Measurements from ENCODE around the gene CXCL14. TPM values are rescaled to one million over a fixed set of nuclear protein-coding genes. Genes with fewer than 3 reads are reported as not detected.

CXCL14 gene
- total RNA-seq, 1 experiment from 2014 or later: not detected

DNA sequence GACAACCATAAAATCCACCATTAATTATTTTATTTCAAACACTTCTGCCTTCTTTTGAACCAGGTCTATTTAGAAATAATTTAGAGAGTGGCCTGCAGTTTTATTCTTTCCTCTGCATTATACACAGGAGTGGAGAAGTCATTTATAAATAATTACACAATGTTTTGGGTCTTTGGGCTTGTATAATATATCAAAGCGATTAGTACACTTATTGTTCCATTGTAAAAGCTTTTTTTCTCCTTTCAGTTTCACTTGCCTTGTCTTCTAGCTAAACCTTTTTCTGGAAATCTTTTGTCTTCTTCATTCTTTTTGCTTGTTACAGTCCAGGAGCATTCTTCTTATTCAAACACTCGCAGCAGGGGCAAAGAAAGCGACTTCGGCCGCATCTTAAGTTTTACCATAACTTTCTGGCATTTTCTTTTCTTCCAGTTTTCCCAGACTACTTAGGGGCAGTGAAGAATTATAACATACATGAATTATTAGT is 35.7 kb downstream of the CXCL14 start:
- Histone ChIP-seq H3K27me3 (ENCODE audit: control insufficient read depth, insufficient read depth, low read length) (peaks cover 26% of the 10 kb centered on the region), H3K36me3 (ENCODE audit: control insufficient read depth, insufficient read depth, low read length) (no peaks in the 10 kb centered on the region), H3K4me1 (ENCODE audit: control insufficient read depth, insufficient read depth, low read length) (no peaks in the 10 kb centered on the region; the same call in 1 of the 2 replicates), H3K9me3 (ENCODE audit: control insufficient read depth, insufficient read depth, low read depth, low read length) (no peaks in the 10 kb centered on the region), H3K27ac (ENCODE audit: low read length) (no peak overlapping the region), H3K4me3 (ENCODE audit: low read depth in 2 of 2, low read length in 2 of 2) (peak overlapping the region; percentile 27 to 38; a peak in 3 of 4 replicates)
- in situ Hi-C loops (cut with HindIII; ENCODE audit: low pct_unique_long_range_greater_than_20kb, low sequenced_read_pairs) (no loop called here), intact Hi-C loops (cut with micrococcal nuclease; ENCODE audit: unreplicated experiment) (no loop called here)
- ATAC-seq (no peak), DNase-seq (ENCODE audit: low read depth, low spot score) (no peak)
- POLR2A ChIA-PET: no interaction called here
- no peak for TF ChIP-seq TCF7L2 (IDR thresholded peaks at IDR 0.05; ENCODE audit: low read depth, low read length)
- no peak for TF ChIP-seq POLR2AphosphoS5 (IDR thresholded peaks at IDR 0.05; ENCODE audit: low read depth, low read length)
- TF ChIP-seq, protein P1, sequence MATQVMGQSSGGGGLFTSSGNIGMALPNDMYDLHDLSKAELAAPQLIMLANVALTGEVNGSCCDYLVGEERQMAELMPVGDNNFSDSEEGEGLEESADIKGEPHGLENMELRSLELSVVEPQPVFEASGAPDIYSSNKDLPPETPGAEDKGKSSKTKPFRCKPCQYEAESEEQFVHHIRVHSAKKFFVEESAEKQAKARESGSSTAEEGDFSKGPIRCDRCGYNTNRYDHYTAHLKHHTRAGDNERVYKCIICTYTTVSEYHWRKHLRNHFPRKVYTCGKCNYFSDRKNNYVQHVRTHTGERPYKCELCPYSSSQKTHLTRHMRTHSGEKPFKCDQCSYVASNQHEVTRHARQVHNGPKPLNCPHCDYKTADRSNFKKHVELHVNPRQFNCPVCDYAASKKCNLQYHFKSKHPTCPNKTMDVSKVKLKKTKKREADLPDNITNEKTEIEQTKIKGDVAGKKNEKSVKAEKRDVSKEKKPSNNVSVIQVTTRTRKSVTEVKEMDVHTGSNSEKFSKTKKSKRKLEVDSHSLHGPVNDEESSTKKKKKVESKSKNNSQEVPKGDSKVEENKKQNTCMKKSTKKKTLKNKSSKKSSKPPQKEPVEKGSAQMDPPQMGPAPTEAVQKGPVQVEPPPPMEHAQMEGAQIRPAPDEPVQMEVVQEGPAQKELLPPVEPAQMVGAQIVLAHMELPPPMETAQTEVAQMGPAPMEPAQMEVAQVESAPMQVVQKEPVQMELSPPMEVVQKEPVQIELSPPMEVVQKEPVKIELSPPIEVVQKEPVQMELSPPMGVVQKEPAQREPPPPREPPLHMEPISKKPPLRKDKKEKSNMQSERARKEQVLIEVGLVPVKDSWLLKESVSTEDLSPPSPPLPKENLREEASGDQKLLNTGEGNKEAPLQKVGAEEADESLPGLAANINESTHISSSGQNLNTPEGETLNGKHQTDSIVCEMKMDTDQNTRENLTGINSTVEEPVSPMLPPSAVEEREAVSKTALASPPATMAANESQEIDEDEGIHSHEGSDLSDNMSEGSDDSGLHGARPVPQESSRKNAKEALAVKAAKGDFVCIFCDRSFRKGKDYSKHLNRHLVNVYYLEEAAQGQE (IDR thresholded peaks at IDR 0.05; ENCODE audit: insufficient read depth in 1 of 2, low read depth in 2 of 2, low read length in 1 of 2): no peak
- no peak for TF ChIP-seq SIN3A (IDR thresholded peaks at IDR 0.05; ENCODE audit: borderline replicate concordance, insufficient read depth, low read depth, low read length)
- TF ChIP-seq, protein P2, sequence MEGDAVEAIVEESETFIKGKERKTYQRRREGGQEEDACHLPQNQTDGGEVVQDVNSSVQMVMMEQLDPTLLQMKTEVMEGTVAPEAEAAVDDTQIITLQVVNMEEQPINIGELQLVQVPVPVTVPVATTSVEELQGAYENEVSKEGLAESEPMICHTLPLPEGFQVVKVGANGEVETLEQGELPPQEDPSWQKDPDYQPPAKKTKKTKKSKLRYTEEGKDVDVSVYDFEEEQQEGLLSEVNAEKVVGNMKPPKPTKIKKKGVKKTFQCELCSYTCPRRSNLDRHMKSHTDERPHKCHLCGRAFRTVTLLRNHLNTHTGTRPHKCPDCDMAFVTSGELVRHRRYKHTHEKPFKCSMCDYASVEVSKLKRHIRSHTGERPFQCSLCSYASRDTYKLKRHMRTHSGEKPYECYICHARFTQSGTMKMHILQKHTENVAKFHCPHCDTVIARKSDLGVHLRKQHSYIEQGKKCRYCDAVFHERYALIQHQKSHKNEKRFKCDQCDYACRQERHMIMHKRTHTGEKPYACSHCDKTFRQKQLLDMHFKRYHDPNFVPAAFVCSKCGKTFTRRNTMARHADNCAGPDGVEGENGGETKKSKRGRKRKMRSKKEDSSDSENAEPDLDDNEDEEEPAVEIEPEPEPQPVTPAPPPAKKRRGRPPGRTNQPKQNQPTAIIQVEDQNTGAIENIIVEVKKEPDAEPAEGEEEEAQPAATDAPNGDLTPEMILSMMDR (IDR thresholded peaks at IDR 0.05): no peak
- BruUV-seq (replicated peaks): no TSS peak
- CTCF ChIA-PET: no interaction called here

DNA sequence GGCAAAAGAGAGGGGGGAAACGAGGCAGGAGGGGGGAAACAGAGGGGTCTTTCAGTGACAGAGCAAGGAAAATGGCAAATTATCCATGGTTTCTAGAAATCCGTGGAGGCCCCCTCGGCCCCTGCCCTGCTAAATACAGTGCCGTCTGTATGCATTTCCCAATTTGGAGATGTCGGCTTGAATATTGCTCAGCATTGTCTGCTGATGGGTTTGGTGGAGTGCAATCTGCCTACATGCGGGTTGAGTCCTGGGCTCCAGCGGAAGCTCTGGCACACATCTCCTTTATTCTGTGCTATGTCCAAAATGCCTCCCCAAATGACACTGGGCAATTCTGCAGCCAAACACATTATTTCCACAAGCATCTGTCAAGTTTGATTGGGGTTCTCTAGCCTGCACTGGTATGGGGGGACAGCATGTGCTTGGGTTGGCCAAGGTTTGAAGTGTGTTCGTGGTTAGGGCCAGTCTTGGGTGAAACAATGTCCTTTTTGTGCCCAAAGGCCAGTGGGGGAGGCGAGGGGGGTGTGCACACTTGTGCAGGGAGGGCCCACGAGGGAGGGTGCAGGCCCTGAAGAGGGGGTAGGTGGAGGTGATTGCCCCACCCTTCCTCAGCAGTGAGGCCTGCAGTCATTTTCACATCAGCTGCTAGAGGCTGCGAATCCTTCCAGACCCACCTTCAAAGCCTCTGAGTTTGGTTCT is 36.8 kb downstream of the CXCL14 start:
- no peak overlapping the region for H3K27ac ChIP-seq (ENCODE audit: low read length)
- peaks cover 30% of the 10 kb centered on the region for H3K27me3 ChIP-seq (ENCODE audit: control insufficient read depth, insufficient read depth, low read length)
- no TSS peak for BruUV-seq (replicated peaks)
- ATAC-seq (no peak), DNase-seq (ENCODE audit: low read depth, low spot score) (no peak)
- intact Hi-C loops (cut with micrococcal nuclease; ENCODE audit: unreplicated experiment): no loop called here
- ChIA-PET POLR2A (no interaction called here), CTCF (no interaction called here)
- TF ChIP-seq, protein P1 (IDR thresholded peaks at IDR 0.05; ENCODE audit: insufficient read depth in 1 of 2, low read depth in 2 of 2, low read length in 1 of 2): no peak
- TF ChIP-seq TCF7L2 (IDR thresholded peaks at IDR 0.05; ENCODE audit: low read depth, low read length) (no peak), SIN3A (IDR thresholded peaks at IDR 0.05; ENCODE audit: borderline replicate concordance, insufficient read depth, low read depth, low read length) (no peak), POLR2AphosphoS5 (IDR thresholded peaks at IDR 0.05; ENCODE audit: low read depth, low read length) (no peak)
- TF ChIP-seq, protein P2 (IDR thresholded peaks at IDR 0.05): no peak
- no peaks in the 10 kb centered on the region for H3K36me3 ChIP-seq (ENCODE audit: control insufficient read depth, insufficient read depth, low read length)
- H3K4me3 ChIP-seq (ENCODE audit: low read depth in 2 of 2, low read length in 2 of 2): no peak overlapping the region
- H3K4me1 ChIP-seq (ENCODE audit: control insufficient read depth, insufficient read depth, low read length): no peaks in the 10 kb centered on the region; the same call in 1 of the 2 replicates
- in situ Hi-C loops (cut with HindIII; ENCODE audit: low pct_unique_long_range_greater_than_20kb, low sequenced_read_pairs): no loop called here
- H3K9me3 ChIP-seq (ENCODE audit: control insufficient read depth, insufficient read depth, low read depth, low read length): no peaks in the 10 kb centered on the region

All from Panc1 (cell line).